ENCODE measurements around the gene MTARC2. TPM values are rescaled to one million over a fixed set of nuclear protein-coding genes. Genes with fewer than 3 reads are reported as not detected.

The MTARC2 gene
- total and polyA plus RNA-seq, 5 donors from 2014 or later: not detected

- H3K9me3 Mint-ChIP-seq: no peaks in the 10 kb centered on the region
- Histone ChIP-seq H3K4me1 (ENCODE audit: control insufficient read depth, insufficient read depth, low read length, poor library complexity, severe bottlenecking) (no peaks in the 10 kb centered on the region), H3K4me3 (ENCODE audit: low read depth, low read length) (no peak overlapping the region), H3K9me3 (ENCODE audit: control insufficient read depth in 2 of 2, low read length in 2 of 2) (no peaks in the 10 kb centered on the region), H3K27me3 (ENCODE audit: control insufficient read depth, insufficient read depth, low read length) (peaks cover 6% of the 10 kb centered on the region), H3K36me3 (ENCODE audit: control insufficient read depth, insufficient read depth, low read length) (no peaks in the 10 kb centered on the region), H3K27ac (ENCODE audit: insufficient read depth, low read length, poor library complexity, severe bottlenecking) (no peak overlapping the region)
- H3K27me3 Mint-ChIP-seq: peaks cover 57% of the 10 kb centered on the region
- H3K27ac Mint-ChIP-seq: no peak overlapping the region
- no peaks in the 10 kb centered on the region for H3K4me1 Mint-ChIP-seq
- no peak for DNase-seq
- H3K36me3 Mint-ChIP-seq: no peaks in the 10 kb centered on the region
- no peak for ATAC-seq (ENCODE audit: low read depth in 2 of 2)
- no peak overlapping the region for H3K4me3 Mint-ChIP-seq
Measured at GRCh38 chr1:220786057-220786336, 37.9 kb downstream of the MTARC2 start.

DNA sequence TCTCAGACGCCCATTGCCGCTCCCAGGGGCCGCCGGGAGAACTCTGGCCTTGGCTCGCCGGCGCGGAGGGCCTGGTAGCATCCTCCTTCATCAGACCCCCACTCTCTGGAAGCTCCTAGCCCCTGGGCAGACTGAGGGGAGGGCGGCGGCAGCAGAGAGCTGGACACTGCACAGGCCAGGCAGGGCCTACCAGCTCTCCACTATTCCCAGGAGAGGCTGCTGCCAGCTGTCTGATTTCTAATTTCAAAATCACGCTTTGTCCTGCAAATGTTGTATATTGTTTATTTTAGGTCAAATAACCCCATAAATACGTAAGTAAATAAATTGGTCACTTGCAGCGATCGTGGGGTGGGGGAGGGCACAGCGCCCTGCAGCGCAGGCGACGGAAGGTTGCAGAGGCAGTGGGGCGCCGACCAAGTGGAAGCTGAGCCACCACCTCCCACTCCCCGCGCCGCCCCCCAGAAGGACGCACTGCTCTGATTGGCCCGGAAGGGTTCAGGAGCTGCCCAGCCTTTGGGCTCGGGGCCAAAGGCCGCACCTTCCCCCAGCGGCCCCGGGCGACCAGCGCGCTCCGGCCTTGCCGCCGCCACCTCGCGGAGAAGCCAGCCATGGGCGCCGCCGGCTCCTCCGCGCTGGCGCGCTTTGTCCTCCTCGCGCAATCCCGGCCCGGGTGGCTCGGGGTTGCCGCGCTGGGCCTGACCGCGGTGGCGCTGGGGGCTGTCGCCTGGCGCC, 38.4 kb downstream of the MTARC2 start, which contains the start of gene MTARC1:
MTARC1 (plus strand) TSS at position 577 of the 732 bp plus-strand sequence; CDS start at position 609, 32 bp downstream.
- ATAC-seq (ENCODE audit: low read depth in 2 of 2) (no peak), DNase-seq (no peak)
- H3K4me3 ChIP-seq (ENCODE audit: low read depth, low read length): no peak within 1 kb of the TSS
- Mint-ChIP-seq H3K4me3 (no peak within 1 kb of the TSS), H3K36me3 (no peaks in the 10 kb centered on the region), H3K27me3 (peaks cover 52% of the 10 kb centered on the region), H3K9me3 (no peaks in the 10 kb centered on the region), H3K4me1 (no peaks in the 10 kb centered on the region), H3K27ac (no peak within 1 kb of the TSS)
- H3K27ac ChIP-seq (ENCODE audit: insufficient read depth, low read length, poor library complexity, severe bottlenecking): no peak within 1 kb of the TSS
- no peaks in the 10 kb centered on the region for H3K36me3 ChIP-seq (ENCODE audit: control insufficient read depth, insufficient read depth, low read length)
- H3K4me1 ChIP-seq (ENCODE audit: control insufficient read depth, insufficient read depth, low read length, poor library complexity, severe bottlenecking): no peaks in the 10 kb centered on the region
- H3K9me3 ChIP-seq (ENCODE audit: control insufficient read depth in 2 of 2, low read length in 2 of 2): no peaks in the 10 kb centered on the region
- H3K27me3 ChIP-seq (ENCODE audit: control insufficient read depth, insufficient read depth, low read length): peaks cover 10% of the 10 kb centered on the region

GRCh38 chr1:220787069-220787619, 39.0 kb downstream of the MTARC2 start:
- Histone ChIP-seq H3K9me3 (ENCODE audit: control insufficient read depth in 2 of 2, low read length in 2 of 2) (no peaks in the 10 kb centered on the region), H3K4me1 (ENCODE audit: control insufficient read depth, insufficient read depth, low read length, poor library complexity, severe bottlenecking) (no peaks in the 10 kb centered on the region), H3K36me3 (ENCODE audit: control insufficient read depth, insufficient read depth, low read length) (no peaks in the 10 kb centered on the region), H3K27ac (ENCODE audit: insufficient read depth, low read length, poor library complexity, severe bottlenecking) (no peak overlapping the region), H3K4me3 (ENCODE audit: low read depth, low read length) (no peak overlapping the region), H3K27me3 (ENCODE audit: control insufficient read depth, insufficient read depth, low read length) (peaks cover 10% of the 10 kb centered on the region)
- Mint-ChIP-seq H3K27ac (no peak overlapping the region), H3K4me3 (no peak overlapping the region), H3K4me1 (no peaks in the 10 kb centered on the region), H3K27me3 (peaks cover 46% of the 10 kb centered on the region), H3K9me3 (no peaks in the 10 kb centered on the region), H3K36me3 (no peaks in the 10 kb centered on the region)
- DNase-seq: no peak
- no peak for ATAC-seq (ENCODE audit: low read depth in 2 of 2)

GRCh38 chr1:220788900-220789299, 40.8 kb downstream of the MTARC2 start:
- Mint-ChIP-seq H3K4me3 (no peak overlapping the region), H3K4me1 (no peaks in the 10 kb centered on the region), H3K36me3 (no peaks in the 10 kb centered on the region), H3K27me3 (peaks cover 46% of the 10 kb centered on the region), H3K9me3 (no peaks in the 10 kb centered on the region), H3K27ac (no peak overlapping the region)
- ATAC-seq (ENCODE audit: low read depth in 2 of 2) (no peak), DNase-seq (no peak)
- Histone ChIP-seq H3K9me3 (ENCODE audit: control insufficient read depth in 2 of 2, low read length in 2 of 2) (no peaks in the 10 kb centered on the region), H3K27ac (ENCODE audit: insufficient read depth, low read length, poor library complexity, severe bottlenecking) (no peak overlapping the region), H3K4me1 (ENCODE audit: control insufficient read depth, insufficient read depth, low read length, poor library complexity, severe bottlenecking) (no peaks in the 10 kb centered on the region), H3K4me3 (ENCODE audit: low read depth, low read length) (no peak overlapping the region), H3K27me3 (ENCODE audit: control insufficient read depth, insufficient read depth, low read length) (peaks cover 10% of the 10 kb centered on the region), H3K36me3 (ENCODE audit: control insufficient read depth, insufficient read depth, low read length) (no peaks in the 10 kb centered on the region)

DNA sequence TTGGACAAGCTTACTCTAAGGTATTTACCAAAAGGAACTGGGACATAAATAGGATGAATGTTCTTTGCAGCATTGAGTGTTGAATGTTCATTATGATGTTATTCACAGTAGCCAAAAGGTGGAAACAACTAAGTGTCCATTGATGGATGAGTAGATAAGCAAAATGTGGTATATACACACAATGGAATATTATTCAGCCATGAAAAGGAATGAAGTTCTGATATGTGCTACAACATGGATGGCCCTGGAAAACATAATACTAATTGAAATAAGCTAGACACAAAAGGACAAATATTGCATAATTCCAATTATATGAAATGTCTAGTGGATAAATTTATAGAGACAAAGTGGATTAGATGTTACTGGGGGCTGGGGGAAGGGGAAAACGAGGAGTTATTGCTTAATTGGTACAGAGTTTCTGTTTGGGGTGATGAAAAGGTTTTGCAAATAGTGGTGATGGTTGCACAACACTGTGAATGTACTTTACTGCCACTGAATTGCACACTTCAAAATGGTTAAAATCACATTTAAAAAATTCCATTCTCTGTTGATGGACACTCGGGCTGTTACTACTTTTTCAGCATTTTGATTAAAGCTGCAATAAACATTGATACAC, 41.5 kb downstream of the MTARC2 start:
- Mint-ChIP-seq H3K4me1 (no peaks in the 10 kb centered on the region), H3K36me3 (no peaks in the 10 kb centered on the region), H3K27ac (no peak overlapping the region)

DNA sequence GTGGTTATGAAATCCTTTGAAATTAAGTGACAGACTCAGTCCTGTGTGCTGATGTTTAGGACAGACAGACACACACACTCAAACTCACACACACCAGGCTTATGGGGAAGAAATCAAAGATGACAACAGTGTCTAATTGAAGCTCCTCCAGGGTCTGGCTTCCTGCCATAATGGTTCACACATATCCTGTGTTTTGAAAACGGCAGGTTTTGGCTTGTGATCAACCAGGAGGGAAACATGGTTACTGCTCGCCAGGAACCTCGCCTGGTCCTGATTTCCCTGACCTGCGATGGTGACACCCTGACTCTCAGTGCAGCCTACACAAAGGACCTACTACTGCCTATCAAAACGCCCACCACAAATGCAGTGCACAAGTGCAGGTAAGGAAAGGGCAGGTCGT, 43.2 kb downstream of the MTARC2 start:
- Mint-ChIP-seq H3K9me3 (no peaks in the 10 kb centered on the region), H3K27me3 (peaks cover 29% of the 10 kb centered on the region), H3K4me3 (no peak overlapping the region), H3K36me3 (no peaks in the 10 kb centered on the region), H3K4me1 (no peaks in the 10 kb centered on the region), H3K27ac (no peak overlapping the region)
- H3K27ac ChIP-seq (ENCODE audit: insufficient read depth, low read length, poor library complexity, severe bottlenecking): no peak overlapping the region
- peaks cover 3% of the 10 kb centered on the region for H3K27me3 ChIP-seq (ENCODE audit: control insufficient read depth, insufficient read depth, low read length)
- no peaks in the 10 kb centered on the region for H3K4me1 ChIP-seq (ENCODE audit: control insufficient read depth, insufficient read depth, low read length, poor library complexity, severe bottlenecking)
- no peaks in the 10 kb centered on the region for H3K9me3 ChIP-seq (ENCODE audit: control insufficient read depth in 2 of 2, low read length in 2 of 2)
- H3K4me3 ChIP-seq (ENCODE audit: low read depth, low read length): no peak overlapping the region
- no peak for DNase-seq
- no peaks in the 10 kb centered on the region for H3K36me3 ChIP-seq (ENCODE audit: control insufficient read depth, insufficient read depth, low read length)
- no peak for ATAC-seq (ENCODE audit: low read depth in 2 of 2)

More for the DNA sequence above, 41.5 kb downstream of the MTARC2 start:
- Histone ChIP-seq H3K9me3 (ENCODE audit: control insufficient read depth in 2 of 2, low read length in 2 of 2) (no peaks in the 10 kb centered on the region), H3K27ac (ENCODE audit: insufficient read depth, low read length, poor library complexity, severe bottlenecking) (no peak overlapping the region), H3K36me3 (ENCODE audit: control insufficient read depth, insufficient read depth, low read length) (no peaks in the 10 kb centered on the region), H3K27me3 (ENCODE audit: control insufficient read depth, insufficient read depth, low read length) (peaks cover 10% of the 10 kb centered on the region), H3K4me3 (ENCODE audit: low read depth, low read length) (no peak overlapping the region), H3K4me1 (ENCODE audit: control insufficient read depth, insufficient read depth, low read length, poor library complexity, severe bottlenecking) (no peaks in the 10 kb centered on the region)
- DNase-seq: no peak
- peaks cover 40% of the 10 kb centered on the region for H3K27me3 Mint-ChIP-seq
- H3K4me3 Mint-ChIP-seq: no peak overlapping the region
- no peaks in the 10 kb centered on the region for H3K9me3 Mint-ChIP-seq
- ATAC-seq (ENCODE audit: low read depth in 2 of 2): no peak

DNA sequence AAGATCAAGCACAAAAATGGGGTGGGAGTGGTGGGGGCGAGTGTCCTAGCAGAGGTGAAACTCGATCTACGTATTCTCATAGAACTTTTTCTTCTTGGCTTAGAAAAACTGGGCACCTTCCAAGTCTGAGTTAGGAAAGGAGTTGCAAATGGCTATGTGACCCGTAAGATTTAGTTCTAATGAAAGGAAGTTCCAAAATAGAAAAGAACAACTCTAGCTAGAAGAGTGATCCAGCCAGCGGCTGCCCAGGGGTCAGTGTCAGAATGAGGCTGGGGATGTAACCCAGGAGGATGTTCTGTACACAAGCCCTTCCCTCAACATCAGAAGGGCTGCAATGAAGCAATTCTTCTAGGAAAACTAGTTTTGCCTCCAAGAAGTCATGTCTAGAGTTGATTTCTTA, 43.8 kb downstream of the MTARC2 start:
- Histone ChIP-seq H3K9me3 (ENCODE audit: control insufficient read depth in 2 of 2, low read length in 2 of 2) (no peaks in the 10 kb centered on the region), H3K4me1 (ENCODE audit: control insufficient read depth, insufficient read depth, low read length, poor library complexity, severe bottlenecking) (no peaks in the 10 kb centered on the region), H3K27me3 (ENCODE audit: control insufficient read depth, insufficient read depth, low read length) (peaks cover 3% of the 10 kb centered on the region), H3K27ac (ENCODE audit: insufficient read depth, low read length, poor library complexity, severe bottlenecking) (no peak overlapping the region), H3K4me3 (ENCODE audit: low read depth, low read length) (no peak overlapping the region), H3K36me3 (ENCODE audit: control insufficient read depth, insufficient read depth, low read length) (no peaks in the 10 kb centered on the region)
- Mint-ChIP-seq H3K9me3 (no peaks in the 10 kb centered on the region), H3K27ac (no peak overlapping the region), H3K27me3 (peaks cover 26% of the 10 kb centered on the region), H3K4me3 (no peak overlapping the region), H3K4me1 (no peaks in the 10 kb centered on the region), H3K36me3 (no peaks in the 10 kb centered on the region)
- no peak for ATAC-seq (ENCODE audit: low read depth in 2 of 2)
- no peak for DNase-seq

- H3K36me3 Mint-ChIP-seq: no peaks in the 10 kb centered on the region
- no peak overlapping the region for H3K4me3 Mint-ChIP-seq
- DNase-seq (no peak), ATAC-seq (ENCODE audit: low read depth in 2 of 2) (no peak)
- Histone ChIP-seq H3K36me3 (ENCODE audit: control insufficient read depth, insufficient read depth, low read length) (no peaks in the 10 kb centered on the region), H3K4me1 (ENCODE audit: control insufficient read depth, insufficient read depth, low read length, poor library complexity, severe bottlenecking) (no peaks in the 10 kb centered on the region), H3K27ac (ENCODE audit: insufficient read depth, low read length, poor library complexity, severe bottlenecking) (no peak overlapping the region), H3K4me3 (ENCODE audit: low read depth, low read length) (no peak overlapping the region), H3K9me3 (ENCODE audit: control insufficient read depth in 2 of 2, low read length in 2 of 2) (no peaks in the 10 kb centered on the region), H3K27me3 (ENCODE audit: control insufficient read depth, insufficient read depth, low read length) (no peaks in the 10 kb centered on the region)
- H3K4me1 Mint-ChIP-seq: no peaks in the 10 kb centered on the region
- peaks cover 4% of the 10 kb centered on the region for H3K27me3 Mint-ChIP-seq
- no peaks in the 10 kb centered on the region for H3K9me3 Mint-ChIP-seq
- H3K27ac Mint-ChIP-seq: no peak overlapping the region
Measured at GRCh38 chr1:220796530-220796929, 48.4 kb downstream of the MTARC2 start.

Data from CD4-positive, CD25-positive, alpha-beta regulatory T cell (primary cell).